SK-N-SH treated with all-trans-retinoic acid at 6 μM for 48 hours (cell line): ENCODE data around the gene KIF1A.

ENCODE experiments used
- ATAC-seq: fragments of 200-7000 bp; cut with Tn5 transposase; 3 replicates; pipeline ENCODE4 v1.9.1; 2020; ENCODE audit warnings: mild to moderate bottlenecking, moderate library complexity
- BACH2 ChIP-seq: fragments of 250-450 bp; sonication (Bioruptor Pico); IDR thresholded peaks from 2 replicates; pipeline ENCODE4 v1.9.0; 2021; ENCODE audit warnings: mild to moderate bottlenecking, borderline replicate concordance
- CREB5 ChIP-seq: fragments of 250-450 bp; sonication (Bioruptor Pico); IDR thresholded peaks from 2 replicates; pipeline ENCODE4 v1.5.1; 2020; ENCODE audit warnings: low read depth, mild to moderate bottlenecking, moderate library complexity
- CSDC2 ChIP-seq: fragments of 250-450 bp; sonication (Bioruptor Pico); IDR thresholded peaks from 2 replicates; pipeline ENCODE4 v1.5.0; 2020; ENCODE audit warnings: mild to moderate bottlenecking, moderate library complexity
- CSRNP3 ChIP-seq: fragments of 250-450 bp; sonication (Bioruptor Pico); IDR thresholded peaks from 2 replicates; pipeline ENCODE4 v1.5.1; 2021; ENCODE audit warnings: mild to moderate bottlenecking, moderate library complexity
- ESRRG ChIP-seq: fragments of 250-450 bp; sonication (Bioruptor Pico); IDR thresholded peaks from 2 replicates; pipeline ENCODE4 v1.6.1; 2021; ENCODE audit warnings: mild to moderate bottlenecking
- GLIS3 ChIP-seq: fragments of 250-450 bp; sonication (Bioruptor Pico); IDR thresholded peaks from 2 replicates; pipeline ENCODE4 v1.5.0; 2020; ENCODE audit warnings: mild to moderate bottlenecking, moderate library complexity
- OSR1 ChIP-seq: fragments of 250-450 bp; sonication (Bioruptor Pico); IDR thresholded peaks from 2 replicates; pipeline ENCODE4 v1.8.0; 2022; ENCODE audit warnings: moderate library complexity, mild to moderate bottlenecking, inconsistent platforms
- POU6F1 ChIP-seq: fragments of 250-450 bp; sonication (Bioruptor Pico); IDR thresholded peaks from 2 replicates; pipeline ENCODE4 v1.8.0; 2021; ENCODE audit warnings: low read depth, mild to moderate bottlenecking, moderate library complexity, borderline replicate concordance
- PPARA ChIP-seq: fragments of 250-450 bp; sonication (Bioruptor Pico); IDR thresholded peaks from 2 replicates; pipeline ENCODE4 v1.5.0; 2020; ENCODE audit warnings: mild to moderate bottlenecking, borderline replicate concordance
- RARB ChIP-seq: fragments of 250-450 bp; sonication (Bioruptor Pico); IDR thresholded peaks from 2 replicates; pipeline ENCODE4 v1.8.0; 2021; ENCODE audit warnings: mild to moderate bottlenecking, moderate library complexity
- SNAI2 ChIP-seq: fragments of 250-450 bp; sonication (Bioruptor Pico); IDR thresholded peaks from 2 replicates; pipeline ENCODE4 v1.5.0; 2020; ENCODE audit warnings: mild to moderate bottlenecking, moderate library complexity
- TCF4 ChIP-seq: fragments of 250-450 bp; sonication (Bioruptor Pico); IDR thresholded peaks from 2 replicates; pipeline ENCODE4 v1.8.0; 2021; ENCODE audit warnings: mild to moderate bottlenecking, moderate library complexity, borderline replicate concordance
- TOX ChIP-seq: fragments of 250-450 bp; sonication (Bioruptor Pico); IDR thresholded peaks from 2 replicates; pipeline ENCODE4 v1.8.0; 2021; ENCODE audit warnings: mild to moderate bottlenecking, moderate library complexity, borderline replicate concordance
- TSHZ2 ChIP-seq: fragments of 250-450 bp; sonication (Bioruptor Pico); IDR thresholded peaks from 2 replicates; pipeline ENCODE4 v1.5.0; 2020; ENCODE audit warnings: mild to moderate bottlenecking, moderate library complexity
- ZC3H10 ChIP-seq: fragments of 250-450 bp; sonication (Bioruptor Pico); IDR thresholded peaks from 2 replicates; pipeline ENCODE4 v1.5.1; 2021; ENCODE audit warnings: mild to moderate bottlenecking, moderate library complexity
- ZFP30 ChIP-seq: fragments of 450-650 bp; formaldehyde crosslinking; IDR thresholded peaks from 2 replicates; pipeline ENCODE4 v1.5.0; 2022; ENCODE audit warnings: mild to moderate bottlenecking, moderate library complexity
- ZNF565 ChIP-seq: fragments of 450-650 bp; formaldehyde crosslinking; conservative IDR thresholded peaks from 2 replicates; pipeline ENCODE4 v1.5.0; 2020; ENCODE audit warnings: low read depth, mild to moderate bottlenecking, moderate library complexity
- ZNF70 ChIP-seq: fragments of 450-650 bp; formaldehyde crosslinking; IDR thresholded peaks from 2 replicates; pipeline ENCODE4 v1.5.0; 2020; ENCODE audit warnings: mild to moderate bottlenecking, moderate library complexity
- ZNF8 ChIP-seq: fragments of 450-650 bp; formaldehyde crosslinking; IDR thresholded peaks from 2 replicates; pipeline ENCODE4 v1.5.0; 2020; ENCODE audit warnings: mild to moderate bottlenecking, moderate library complexity

KIF1A gene

GRCh38 chr2:240813231-240813921 lies 6.6 kb downstream of the KIF1A start:
- no peak for ATAC-seq
- TF ChIP-seq BACH2 (CRISPR knock-in tag): no peak

GRCh38 chr2:240812721-240813120 lies 7.3 kb downstream of the KIF1A start:
- ATAC-seq: no peak
- TF ChIP-seq BACH2 (CRISPR knock-in tag) (no peak), SNAI2 (CRISPR knock-in tag) (no peak), TCF4 (CRISPR knock-in tag) (no peak), TOX (CRISPR knock-in tag) (no peak), PPARA (CRISPR knock-in tag) (no peak), CSRNP3 (CRISPR knock-in tag) (no peak), ZNF565 (no peak), OSR1 (CRISPR knock-in tag) (no peak), ZC3H10 (CRISPR knock-in tag) (no peak), POU6F1 (no peak), RARB (CRISPR knock-in tag) (no peak), ESRRG (CRISPR knock-in tag) (no peak), CREB5 (CRISPR knock-in tag) (no peak), CSDC2 (CRISPR knock-in tag) (no peak), TSHZ2 (CRISPR knock-in tag) (no peak), ZNF8 (no peak), GLIS3 (CRISPR knock-in tag) (no peak)

- ATAC-seq: no peak
- no peak for TF ChIP-seq PPARA (CRISPR knock-in tag)
- TF ChIP-seq ZFP30 (CRISPR knock-in tag): no peak
These were observed 7.7 kb downstream of the KIF1A start for GRCh38 chr2:240812301-240812680.

- TF ChIP-seq CREB5 (CRISPR knock-in tag) (no peak), TCF4 (CRISPR knock-in tag) (no peak), BACH2 (CRISPR knock-in tag) (no peak), POU6F1 (no peak), ZNF70 (CRISPR knock-in tag) (no peak), OSR1 (CRISPR knock-in tag) (no peak)
- no peak for ATAC-seq
These were observed 8.4 kb downstream of the KIF1A start for GRCh38 chr2:240811346-240812300.
